ENCODE results near the gene UBTF.

UBTF gene

GRCh38 chr17:44219616-44220212, at the start of gene UBTF:
Gene UBTF (minus strand): TSS chr17:44219675. CDS start chr17:44218229, 1,446 bp downstream.
- DNase-seq: peak; percentile 72 to 93 (median 91)

DNA sequence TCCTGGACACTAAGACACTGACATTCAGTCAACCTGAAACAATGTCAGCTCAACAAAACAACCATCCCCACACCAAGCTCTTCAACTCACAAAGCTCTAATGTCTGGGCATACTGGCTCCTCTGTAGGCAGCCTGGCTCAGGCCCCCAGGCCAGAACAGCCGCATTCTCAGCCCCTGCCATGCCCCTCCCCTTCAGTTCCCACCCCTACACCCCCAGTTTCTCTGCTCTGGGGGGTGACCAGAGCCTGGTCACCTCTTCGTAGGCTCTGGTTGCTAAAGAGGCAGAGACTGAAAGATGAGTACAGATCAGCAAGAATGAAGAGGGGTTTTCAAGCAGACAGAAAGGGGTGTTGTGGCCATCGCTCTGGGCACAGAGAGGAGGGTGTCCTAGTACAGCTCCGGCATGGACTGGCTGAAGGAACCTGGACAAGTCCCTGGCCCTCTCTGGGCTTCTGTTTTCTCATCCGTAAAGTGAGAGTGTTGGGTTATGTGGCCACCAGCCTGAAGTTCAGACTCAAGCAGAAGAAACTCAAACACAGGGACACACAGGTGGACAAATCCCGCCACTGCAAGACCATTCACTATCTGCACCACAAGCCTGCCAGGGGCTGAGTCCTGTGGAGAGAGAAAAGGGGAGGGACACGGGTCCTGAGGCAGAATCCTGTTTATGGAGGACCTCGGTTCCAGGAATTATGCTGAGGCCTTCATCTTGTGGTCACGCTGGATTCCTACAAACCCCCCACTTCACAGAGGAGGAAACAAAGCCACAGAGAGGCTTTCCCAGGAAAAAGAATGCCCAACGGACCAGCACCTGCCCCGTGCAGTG, 49.4 kb upstream of the UBTF start:
- DNase-seq: no peak

- no peak for DNase-seq
Measured at GRCh38 chr17:44267818-44268490, 48.5 kb upstream of the UBTF start, which contains the start of gene SLC4A1. Gene SLC4A1 (minus strand): TSS chr17:44268135. CDS start chr17:44262866, 5,269 bp downstream.

DNA sequence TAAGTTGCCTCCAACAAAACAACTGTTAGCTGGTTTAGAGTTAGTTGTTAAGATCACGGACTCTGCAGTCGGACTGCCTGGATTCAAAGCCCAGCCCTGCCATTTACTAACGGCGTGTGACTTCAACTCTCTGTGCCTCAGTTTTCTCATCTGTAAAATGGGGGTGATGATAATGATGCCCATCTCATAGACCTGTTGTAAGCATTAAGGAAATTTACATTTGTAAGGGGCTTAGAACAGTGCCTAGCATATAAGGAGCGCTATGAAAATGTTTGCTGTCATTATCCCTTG, 47.6 kb upstream of the UBTF start:
- no peak for DNase-seq

DNA sequence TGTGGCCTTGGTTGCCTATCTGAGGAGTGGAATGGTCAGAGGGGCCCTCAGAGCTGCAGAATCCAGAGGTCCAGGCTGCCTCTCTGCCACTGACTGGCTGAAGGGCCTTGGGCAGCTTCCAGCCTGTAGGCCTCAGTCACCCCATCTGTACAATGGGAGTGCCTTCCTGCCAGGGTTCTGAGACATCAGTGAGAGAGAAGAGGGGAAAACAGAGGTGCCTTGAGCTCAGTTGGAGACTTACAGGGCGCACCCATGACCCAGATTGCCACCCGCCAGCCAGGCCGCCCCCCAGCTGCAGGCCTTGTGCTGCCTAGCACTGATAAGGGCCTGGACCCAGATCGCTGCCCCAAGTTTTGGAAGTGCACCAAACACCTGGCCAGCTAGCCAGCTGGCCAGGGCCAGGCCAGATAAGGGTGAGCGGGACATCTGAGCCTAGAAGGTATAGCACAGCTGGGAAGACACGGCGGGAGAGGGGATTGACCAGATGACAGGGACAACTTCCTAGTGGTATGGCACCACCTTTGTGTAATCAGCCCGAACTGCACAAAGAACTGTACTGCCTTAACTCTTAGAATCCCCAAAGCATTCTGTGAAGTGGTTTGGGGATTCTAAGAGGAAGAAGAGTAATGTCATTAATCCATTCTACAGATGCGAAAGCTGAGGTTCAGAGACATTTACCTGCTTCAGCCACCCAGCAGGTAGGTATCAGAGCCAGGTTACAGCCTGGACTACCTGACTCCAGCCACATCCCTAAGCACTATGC, 47.1 kb upstream of the UBTF start:
- no peak for DNase-seq

DNA sequence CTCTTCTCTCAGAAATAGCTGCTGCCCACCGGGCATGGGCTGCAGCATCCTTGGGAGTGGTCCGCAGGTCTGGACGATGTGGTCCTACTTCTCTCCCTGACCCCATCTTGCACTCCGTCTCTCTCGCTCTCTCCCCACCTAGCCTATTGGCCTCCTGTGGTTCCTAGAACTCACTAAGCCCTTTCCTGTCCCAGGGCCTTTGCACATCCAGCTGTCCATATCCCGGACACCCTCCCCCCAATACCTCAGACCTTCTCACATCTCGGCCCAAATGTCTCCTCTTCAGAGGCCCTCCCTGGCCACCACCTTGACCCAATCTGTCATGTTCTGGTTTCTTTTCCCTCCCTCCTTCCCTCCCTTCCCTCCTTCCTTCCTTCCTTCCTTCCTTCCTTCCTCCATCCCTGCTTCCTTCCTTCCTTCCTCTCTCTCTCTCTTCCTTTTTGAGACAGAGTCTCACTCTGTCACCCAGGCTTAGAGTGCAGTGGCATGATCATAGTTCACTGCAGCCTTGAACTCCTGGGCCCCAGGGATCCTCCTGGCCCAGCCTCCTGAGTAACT, 43.9 kb upstream of the UBTF start:
- DNase-seq: no peak

- no peak for DNase-seq
Measured at GRCh38 chr17:44262654-44263225, 43.3 kb upstream of the UBTF start.

- DNase-seq: no peak
Measured at GRCh38 chr17:44260296-44260695, 40.8 kb upstream of the UBTF start.

GRCh38 chr17:44258811-44259351, 39.4 kb upstream of the UBTF start:
- no peak for DNase-seq

- no peak for DNase-seq
Measured at GRCh38 chr17:44257815-44258760, 38.6 kb upstream of the UBTF start.

- DNase-seq: no peak
Measured at GRCh38 chr17:44256671-44257070, 37.2 kb upstream of the UBTF start.

DNA sequence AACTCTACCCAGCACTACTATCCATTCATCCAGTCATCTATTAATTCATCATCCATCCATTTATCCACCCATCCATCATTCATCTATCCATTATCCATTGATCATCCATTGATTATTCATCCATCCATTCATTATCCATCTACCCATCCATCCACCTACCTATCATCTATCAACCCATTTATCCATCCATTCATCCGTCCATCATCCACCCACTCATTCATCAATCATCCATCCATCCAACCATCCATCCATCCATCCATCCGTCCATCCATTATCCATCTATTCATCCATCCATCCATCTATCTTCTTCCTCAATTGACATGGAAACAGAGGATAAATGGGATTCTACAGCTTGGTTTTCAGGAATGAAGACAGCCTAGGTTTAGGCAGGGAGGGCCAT, 36.4 kb upstream of the UBTF start:
- no peak for DNase-seq

DNA sequence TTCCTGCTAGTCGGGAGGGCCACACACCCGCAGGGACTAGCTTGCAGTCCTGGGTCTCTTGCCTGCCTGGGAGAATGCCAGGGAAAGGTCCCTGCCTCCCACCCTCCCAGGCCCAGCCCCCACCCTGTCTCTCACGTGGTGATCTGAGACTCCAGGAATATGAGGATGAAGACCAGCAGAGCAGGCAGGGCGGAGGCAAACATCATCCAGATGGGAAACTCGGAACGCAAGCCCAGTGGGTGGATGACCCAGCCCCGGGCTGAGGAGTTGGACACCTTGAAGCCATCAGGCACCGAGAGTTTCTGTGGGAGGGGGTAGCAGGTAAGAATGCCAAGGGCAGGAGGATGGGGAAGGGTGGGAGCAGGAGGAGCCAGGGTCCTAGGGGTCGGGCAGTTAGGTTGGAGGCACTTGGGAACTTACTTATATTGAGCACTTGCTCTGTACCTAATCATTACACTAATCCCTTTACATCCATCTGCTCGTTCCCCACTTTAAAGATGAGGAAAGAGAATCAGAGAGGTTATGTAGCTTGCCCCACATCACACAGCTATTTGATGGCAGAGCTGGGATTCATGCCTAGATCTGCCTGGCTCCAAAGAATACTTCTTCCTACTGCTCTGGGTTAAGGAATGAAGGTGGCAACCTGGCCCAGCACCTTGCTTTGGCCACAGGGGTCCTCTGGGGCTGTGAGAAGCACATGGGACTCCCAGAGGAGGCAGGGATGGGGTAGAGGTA, 35.1 kb upstream of the UBTF start:
- no peak for DNase-seq

GRCh38 chr17:44253006-44253405, 33.5 kb upstream of the UBTF start:
- no peak for DNase-seq

DNA sequence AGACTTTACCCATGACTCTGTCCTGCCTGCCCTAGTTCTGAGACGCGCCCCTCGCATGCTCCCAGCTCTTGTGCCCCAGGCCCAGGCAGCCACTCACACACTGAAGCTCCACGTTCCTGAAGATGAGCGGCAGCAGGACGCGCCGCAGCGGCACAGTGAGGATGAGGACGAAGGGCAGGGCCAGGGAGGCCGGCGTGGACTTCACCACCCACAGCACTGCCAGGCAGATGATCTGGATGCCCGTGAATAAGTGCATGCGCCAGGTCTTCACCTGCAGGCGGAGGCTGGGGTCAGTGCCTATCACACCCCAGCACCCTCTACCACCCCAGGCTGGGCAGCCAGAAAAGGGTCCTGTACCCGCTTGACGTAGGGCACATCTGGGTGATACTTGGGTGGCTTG, 31.6 kb upstream of the UBTF start:
- DNase-seq: no peak

DNA sequence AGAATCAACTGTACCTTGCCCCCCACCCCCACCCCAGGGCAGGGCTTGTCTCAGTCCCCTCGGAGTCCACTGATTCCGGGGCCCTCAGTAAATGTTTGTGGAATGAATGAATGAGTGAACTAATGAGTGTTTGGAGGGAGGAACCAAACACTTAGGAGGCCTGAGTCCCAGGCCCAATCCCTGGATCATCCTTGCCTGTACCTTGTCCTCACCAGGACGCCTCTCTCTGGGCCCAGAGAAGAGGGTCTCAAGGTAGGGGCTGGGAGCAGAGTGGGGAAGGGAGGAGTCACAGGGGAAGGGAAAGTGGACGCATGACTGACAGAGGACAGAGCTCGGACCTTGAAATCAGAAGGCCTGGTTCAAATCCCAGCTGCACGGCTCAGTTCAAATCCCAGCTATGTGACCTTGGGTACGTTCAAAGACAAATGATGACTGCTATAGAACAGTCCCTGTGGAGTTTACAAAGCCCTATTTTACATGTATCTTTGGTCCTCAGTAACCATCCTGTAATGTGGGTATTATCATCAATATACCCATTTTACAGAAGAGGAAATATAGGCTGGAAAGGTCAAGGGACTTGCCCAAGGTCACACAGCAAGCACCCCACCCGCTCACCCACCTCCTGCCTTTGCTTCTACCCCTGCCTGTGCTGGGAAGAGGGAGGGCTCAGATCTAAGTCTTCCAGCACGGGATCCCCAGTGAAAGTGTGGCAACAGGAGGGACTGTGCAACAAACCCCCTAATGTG, 30.2 kb upstream of the UBTF start:
- DNase-seq: no peak

DNA sequence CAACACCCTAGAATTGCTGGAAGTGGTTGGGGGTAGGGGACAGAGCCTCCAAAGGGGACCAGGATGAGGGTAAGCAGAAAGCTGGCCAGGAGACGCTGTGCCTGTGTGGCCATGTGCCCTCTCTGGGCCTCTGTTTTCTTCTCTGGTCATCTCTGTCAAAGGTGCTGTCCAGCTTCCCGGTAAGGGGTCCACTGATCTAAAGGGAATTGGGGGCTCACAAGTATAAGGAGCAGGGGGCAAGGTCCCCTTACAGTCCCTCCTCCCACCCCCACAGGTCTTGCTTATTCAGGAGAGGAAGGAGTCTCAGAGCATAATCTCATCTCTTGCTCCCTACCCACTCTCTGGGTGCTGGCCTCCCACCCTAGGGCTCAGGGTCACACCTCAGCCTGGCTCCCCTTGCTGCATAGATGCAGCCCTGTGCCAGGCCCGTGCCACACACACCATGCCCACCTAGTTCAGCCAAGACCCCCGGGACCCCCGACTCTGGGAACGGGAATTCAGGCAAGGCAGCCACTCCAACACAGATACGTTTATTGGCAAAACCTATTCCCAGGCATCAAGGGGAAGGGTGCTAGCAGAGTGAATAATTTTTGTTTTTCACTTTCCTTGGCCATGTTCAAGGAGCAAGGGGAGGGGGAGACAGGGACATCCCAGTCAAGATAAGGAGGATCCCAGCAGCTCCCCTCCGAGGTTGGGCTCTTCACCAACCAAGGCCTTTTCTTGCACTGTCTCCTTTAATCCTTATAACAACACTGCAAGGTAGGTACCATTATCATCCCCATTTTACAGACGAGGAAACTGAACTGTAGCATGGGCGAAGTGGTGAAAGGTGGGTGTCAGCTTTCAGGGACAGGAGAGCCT, 28.6 kb upstream of the UBTF start:
- DNase-seq: no peak

GRCh38 chr17:44247440-44247841, 28.0 kb upstream of the UBTF start:
- DNase-seq: no peak
